Esophagus squamous epithelium (tissue), 5 donors: Measurements from ENCODE around the gene CD22. TPM values are rescaled to one million over a fixed set of nuclear protein-coding genes. Genes with fewer than 3 reads are reported as not detected.

Source experiments
- DNase-seq: peaks from one replicate; lab custom pipeline; 2025; lab: John Stamatoyannopoulos, UW
- H3K27ac ChIP-seq, 4 donors: fragments of 200-600 bp; sonication (generic); one replicate each; pipeline ENCODE4 v1.5.1; 2016 to 2019; ENCODE audit warnings: mild to moderate bottlenecking in 1 of 4
- H3K27me3 ChIP-seq, 4 donors: fragments of 200-600 bp; sonication (generic); 1 replicate in 3 of 4; 2 replicates in 1 of 4; pipeline versions ENCODE4 v1.5.1 to v1.6.0; 2017 to 2021; ENCODE audit warnings: antibody characterized with exemption in 1 of 4
- H3K36me3 ChIP-seq, 3 donors: fragments of 200-600 bp; sonication (generic); one replicate each; pipeline ENCODE4 v1.5.1; 2016 to 2019
- H3K4me1 ChIP-seq, 3 donors: fragments of 200-600 bp; sonication (generic); one replicate each; pipeline ENCODE4 v1.5.1; 2017 to 2019
- H3K4me3 ChIP-seq, 4 donors: fragments of 200-600 bp; sonication (generic); 1 replicate in 3 of 4; 2 replicates in 1 of 4; pipeline ENCODE4 v1.5.1; 2016 to 2019; ENCODE audit warnings: mild to moderate bottlenecking in 2 of 4, moderate library complexity in 1 of 4
- H3K9me3 ChIP-seq, 3 donors: fragments of 200-600 bp; sonication (generic); one replicate each; pipeline ENCODE4 v1.5.1; 2016 to 2019
- POLR2A ChIP-seq, 4 donors: fragments of 450-650 bp; IDR thresholded peaks; one replicate each; pipeline ENCODE4 v1.6.1; 2017; ENCODE audit warnings: antibody characterized with exemption in 4 of 4, mild to moderate bottlenecking in 4 of 4, moderate library complexity in 3 of 4
- WGBS, 2 donors: methylation state at CpG; one replicate each; pipeline ENCODE4 v1.1.5; 2018; 5-methylcytosine and 5-hydroxymethylcytosine counted together
- intact Hi-C: fragments of 100-400 bp; cut with DNase I; formaldehyde crosslinking; loops from one replicate; pipeline ENCODE4 v1.15.0; 2022
- total RNA-seq, 4 donors: library from RNA; depleted of rRNA; stranded (reverse); fragments of >200 nt; gene quantifications; one replicate each; pipeline ENCODE4 v1.1.0, GENCODE V29; 2016
- TF ChIP-seq, protein P1 (sequence below), 6 experiments: fragments of 450-650 bp in 4 of 6; fragments of 200-600 bp in 2 of 6; sonication (generic) in 2 of 6; IDR thresholded peaks; one replicate each; pipeline ENCODE4 v1.5.1; 2016 to 2019; ENCODE audit warnings: antibody characterized with exemption in 6 of 6, mild to moderate bottlenecking in 4 of 6, moderate library complexity in 4 of 6
- donor health status: DM: yes; HTN: yes; CAD: no.

The CD22 gene
- 1 to 10 TPM in 2 of 4 donors, under 1 TPM in 2; 0.11 to 6.1 (median 1.9) TPM for total RNA-seq

DNA sequence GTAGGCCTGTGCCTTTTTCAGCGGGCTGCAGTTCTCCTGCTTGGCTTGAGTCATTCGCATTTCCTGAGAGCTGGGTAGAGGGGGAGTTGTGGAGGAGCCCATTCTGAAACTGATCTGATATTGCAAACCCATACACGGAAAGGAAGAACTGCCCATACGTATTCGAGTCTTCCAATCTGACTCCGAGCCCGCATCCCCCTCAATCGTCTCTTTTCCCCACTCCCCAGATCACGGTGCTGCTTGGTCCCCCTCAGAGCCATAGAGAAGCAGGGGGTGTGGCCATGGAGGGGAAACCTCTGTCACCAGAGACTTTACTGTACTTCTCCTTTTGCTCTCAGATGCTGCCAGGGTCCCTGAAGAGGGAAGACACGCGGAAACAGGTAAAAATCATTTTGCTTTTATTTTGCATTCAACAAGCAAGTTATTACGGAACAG, at the start of gene CD22:
Gene CD22, plus strand, starts transcription at position 337 of the 435 bp plus-strand sequence. CDS start 2,854 bp downstream, outside the sequence.
- no peak within 1 kb of the TSS for H3K27ac ChIP-seq
- H3K4me1 ChIP-seq = no peaks in the 10 kb centered on the region
- DNase-seq = no peak
- H3K4me3 ChIP-seq = peak within 1 kb of the TSS in 1 of 4 donors; percentile 12
- WGBS, 2 donors = 59 to 82% methylated on average over 10 to 12 of the region's 12 CpGs
- no peaks in the 10 kb centered on the region for H3K9me3 ChIP-seq
- intact Hi-C loops = no loop called here
- no peaks in the 10 kb centered on the region for H3K36me3 ChIP-seq
- TF ChIP-seq, protein P1, sequence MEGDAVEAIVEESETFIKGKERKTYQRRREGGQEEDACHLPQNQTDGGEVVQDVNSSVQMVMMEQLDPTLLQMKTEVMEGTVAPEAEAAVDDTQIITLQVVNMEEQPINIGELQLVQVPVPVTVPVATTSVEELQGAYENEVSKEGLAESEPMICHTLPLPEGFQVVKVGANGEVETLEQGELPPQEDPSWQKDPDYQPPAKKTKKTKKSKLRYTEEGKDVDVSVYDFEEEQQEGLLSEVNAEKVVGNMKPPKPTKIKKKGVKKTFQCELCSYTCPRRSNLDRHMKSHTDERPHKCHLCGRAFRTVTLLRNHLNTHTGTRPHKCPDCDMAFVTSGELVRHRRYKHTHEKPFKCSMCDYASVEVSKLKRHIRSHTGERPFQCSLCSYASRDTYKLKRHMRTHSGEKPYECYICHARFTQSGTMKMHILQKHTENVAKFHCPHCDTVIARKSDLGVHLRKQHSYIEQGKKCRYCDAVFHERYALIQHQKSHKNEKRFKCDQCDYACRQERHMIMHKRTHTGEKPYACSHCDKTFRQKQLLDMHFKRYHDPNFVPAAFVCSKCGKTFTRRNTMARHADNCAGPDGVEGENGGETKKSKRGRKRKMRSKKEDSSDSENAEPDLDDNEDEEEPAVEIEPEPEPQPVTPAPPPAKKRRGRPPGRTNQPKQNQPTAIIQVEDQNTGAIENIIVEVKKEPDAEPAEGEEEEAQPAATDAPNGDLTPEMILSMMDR (IDR thresholded peaks at IDR 0.05) = no peak
- peak in 1 of 4 donors; percentile 39 for TF ChIP-seq POLR2A (IDR thresholded peaks at IDR 0.05)
- peaks cover 0 to 71% (median 0%) of the 10 kb centered on the region in 4 donors for H3K27me3 ChIP-seq

DNA sequence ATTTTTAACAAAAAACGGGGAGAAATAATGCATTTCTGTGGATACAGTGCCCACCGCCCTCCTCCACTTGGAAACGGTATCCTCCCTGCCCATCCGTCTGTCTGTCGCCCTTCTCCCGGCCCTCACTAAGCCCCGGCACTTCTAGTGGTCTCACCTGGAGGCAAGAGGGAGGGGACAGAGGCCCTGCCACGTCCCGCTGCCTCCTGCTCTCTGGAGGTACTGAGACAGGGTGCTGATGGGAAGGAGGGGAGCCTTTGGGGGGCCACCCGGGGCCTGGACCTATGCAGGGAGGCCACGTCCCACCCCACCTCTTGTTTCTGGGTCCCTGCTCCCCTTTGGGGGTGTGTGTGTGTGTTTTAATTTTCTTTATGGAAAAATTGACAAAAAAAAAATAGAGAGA, 49.6 kb upstream of the CD22 start:
- H3K4me1 ChIP-seq = peaks cover 4 to 32% (median 8%) of the 10 kb centered on the region in 3 donors
- TF ChIP-seq, protein P1 (IDR thresholded peaks at IDR 0.05) = no peak
- no peak for TF ChIP-seq POLR2A (IDR thresholded peaks at IDR 0.05)
- no peak for DNase-seq
- intact Hi-C loops = no loop called here
- H3K36me3 ChIP-seq = peaks cover 20 to 59% (median 22%) of the 10 kb centered on the region in 3 donors
- no peak overlapping the region for H3K27ac ChIP-seq
- H3K9me3 ChIP-seq = no peaks in the 10 kb centered on the region
- H3K4me3 ChIP-seq = no peak overlapping the region
- 44 to 64% methylated on average over 3 to 6 of the region's 11 CpGs for WGBS, 2 donors
- peaks cover 0 to 24% (median 0%) of the 10 kb centered on the region in 4 donors for H3K27me3 ChIP-seq

DNA sequence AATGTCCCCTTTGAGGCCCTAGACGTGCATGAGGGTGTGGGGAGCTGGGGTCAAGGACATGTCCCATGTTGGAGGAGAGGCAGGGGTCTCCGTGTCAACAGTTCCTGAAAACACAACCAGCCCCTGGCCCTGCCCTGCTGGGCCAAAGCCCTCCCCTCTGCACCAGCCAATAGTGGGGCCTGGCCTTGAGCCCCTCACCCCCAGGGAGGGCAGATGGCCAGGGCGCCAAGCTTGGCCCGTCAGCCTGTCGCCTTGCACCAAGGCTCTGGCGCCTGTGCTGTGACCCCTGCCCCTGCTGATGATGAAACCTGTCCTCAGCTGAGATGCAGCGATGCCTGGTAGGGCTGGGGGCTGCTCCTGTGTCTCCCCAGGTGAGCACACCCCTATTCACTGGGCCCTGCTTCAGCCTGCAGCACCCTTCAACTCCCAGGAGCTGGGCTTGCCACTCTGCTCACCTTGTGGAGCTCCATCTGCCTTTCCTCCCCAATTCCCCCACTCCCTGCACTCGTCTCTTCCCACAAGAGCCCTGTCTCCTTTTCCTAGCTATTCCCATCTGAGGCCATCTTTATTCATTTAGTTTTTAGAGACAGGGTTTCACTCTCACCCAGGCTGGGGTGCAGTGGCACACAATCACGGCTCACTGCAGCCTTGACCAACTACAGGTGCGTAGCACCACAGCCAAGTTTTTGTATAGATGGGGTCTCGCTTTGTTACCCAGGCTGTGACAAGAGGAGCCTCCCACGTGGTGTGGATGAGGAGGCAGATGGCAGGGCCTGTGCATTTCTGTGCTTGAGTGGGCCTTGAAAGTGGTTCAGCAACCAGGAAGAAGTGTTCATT, 48.8 kb upstream of the CD22 start:
- intact Hi-C loops = no loop called here
- H3K4me3 ChIP-seq = no peak overlapping the region
- H3K27ac ChIP-seq = no peak overlapping the region
- no peak for TF ChIP-seq POLR2A (IDR thresholded peaks at IDR 0.05)
- TF ChIP-seq, protein P1 (IDR thresholded peaks at IDR 0.05) = no peak
- 63 to 68% methylated on average over 3 to 8 of the region's 12 CpGs for WGBS, 2 donors
- H3K4me1 ChIP-seq = peaks cover 4 to 31% (median 8%) of the 10 kb centered on the region in 3 donors
- H3K9me3 ChIP-seq = no peaks in the 10 kb centered on the region
- DNase-seq = no peak
- peaks cover 20 to 50% (median 22%) of the 10 kb centered on the region in 3 donors for H3K36me3 ChIP-seq
- peaks cover 0 to 31% (median 0%) of the 10 kb centered on the region in 4 donors for H3K27me3 ChIP-seq

DNA sequence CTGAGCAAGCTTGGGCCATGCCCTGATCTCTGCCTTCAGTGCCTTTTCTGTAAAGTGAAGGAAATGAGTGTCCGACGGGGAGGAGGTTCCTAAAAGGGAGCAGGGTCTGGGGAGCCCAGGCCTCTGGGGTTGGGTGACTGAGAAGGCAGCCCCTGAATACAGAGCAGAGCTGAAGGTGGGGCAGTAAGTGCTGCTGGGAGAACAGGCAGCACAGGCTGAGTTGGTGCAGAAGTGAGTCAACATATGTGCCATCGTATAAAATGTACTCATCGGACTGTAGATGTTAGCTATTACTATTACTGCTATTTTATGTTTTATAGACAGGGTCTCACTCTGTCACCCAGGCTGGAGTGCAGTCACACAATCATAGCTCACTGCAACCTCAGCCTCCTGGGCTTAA, 47.7 kb upstream of the CD22 start:
- no peaks in the 10 kb centered on the region for H3K9me3 ChIP-seq
- peaks cover 20 to 39% (median 22%) of the 10 kb centered on the region in 3 donors for H3K36me3 ChIP-seq
- TF ChIP-seq, protein P1 (IDR thresholded peaks at IDR 0.05) = no peak
- no peak for TF ChIP-seq POLR2A (IDR thresholded peaks at IDR 0.05)
- no peak for DNase-seq
- peak overlapping the region in 1 of 4 donors; percentile 16 for H3K27ac ChIP-seq
- H3K27me3 ChIP-seq = peaks cover 0 to 31% (median 0%) of the 10 kb centered on the region in 4 donors
- no peak overlapping the region for H3K4me3 ChIP-seq
- intact Hi-C loops = no loop called here
- WGBS, 2 donors = 35 to 46% methylated on average over 2 to 4 of the region's 4 CpGs
- peaks cover 4 to 31% (median 8%) of the 10 kb centered on the region in 3 donors for H3K4me1 ChIP-seq
